Stromal cell of bone marrow (primary cell): Measurements from ENCODE around the gene FAM118A.
"Not testable (repeated sequence)": the region's sequence is repeated elsewhere in the genome, so short reads cannot be mapped to it uniquely, and the experiment has no call there.

Experiments
- DNase-seq: peaks from one replicate; pipeline ENCODE4 v3.0.0-alpha.2; 2012; ENCODE audit warnings: low read depth

Gene FAM118A

GRCh38 chr22:45331486-45331885, 21.8 kb downstream of the FAM118A start:
- no peak for DNase-seq

GRCh38 chr22:45332001-45332400, 22.3 kb downstream of the FAM118A start:
- DNase-seq: no peak

- no peak for DNase-seq
Observed at GRCh38 chr22:45334068-45334467, 24.3 kb downstream of the FAM118A start.

- DNase-seq: no peak
Observed at GRCh38 chr22:45334528-45334927, 24.8 kb downstream of the FAM118A start.

- DNase-seq: no peak
Observed at GRCh38 chr22:45335021-45335818, 25.5 kb downstream of the FAM118A start.

- DNase-seq: no peak
Observed at GRCh38 chr22:45335854-45336522, 26.3 kb downstream of the FAM118A start.

GRCh38 chr22:45336971-45337431, 27.3 kb downstream of the FAM118A start:
- DNase-seq: no peak

- no peak for DNase-seq
Observed at GRCh38 chr22:45337536-45337935, 27.8 kb downstream of the FAM118A start.

- no peak for DNase-seq
Observed at GRCh38 chr22:45338795-45339194, 29.1 kb downstream of the FAM118A start.

GRCh38 chr22:45340323-45340722, 30.6 kb downstream of the FAM118A start:
- no peak for DNase-seq

GRCh38 chr22:45341498-45341897, 31.8 kb downstream of the FAM118A start:
- DNase-seq: no peak

GRCh38 chr22:45343143-45343542, 33.4 kb downstream of the FAM118A start:
- no peak for DNase-seq

- DNase-seq: no peak
Observed at GRCh38 chr22:45344334-45344733, 34.6 kb downstream of the FAM118A start.

GRCh38 chr22:45349916-45350315, 40.2 kb downstream of the FAM118A start:
- no peak for DNase-seq

- DNase-seq: no peak
Observed at GRCh38 chr22:45351956-45352355, 42.2 kb downstream of the FAM118A start.

- DNase-seq: not testable (repeated sequence)
Observed at GRCh38 chr22:45352757-45353156, 43.0 kb downstream of the FAM118A start.

- no peak for DNase-seq
Observed at GRCh38 chr22:45353786-45354185, 44.1 kb downstream of the FAM118A start.

- DNase-seq: no peak
Observed at GRCh38 chr22:45357490-45357889, 47.8 kb downstream of the FAM118A start.

- DNase-seq: peak; percentile 66
Observed at GRCh38 chr22:45358127-45358526, 48.4 kb downstream of the FAM118A start.

GRCh38 chr22:45359627-45360026, 49.9 kb downstream of the FAM118A start:
- no peak for DNase-seq

GRCh38 chr22:45366713-45367112, 57.0 kb downstream of the FAM118A start:
- no peak for DNase-seq

GRCh38 chr22:45373592-45373991, 63.9 kb downstream of the FAM118A start:
- DNase-seq: not testable (repeated sequence)

GRCh38 chr22:45376009-45376408, 66.3 kb downstream of the FAM118A start:
- no peak for DNase-seq
